ENCODE results near the gene PNPLA1. TPM values are rescaled to one million over a fixed set of nuclear protein-coding genes. Genes with fewer than 3 reads are reported as not detected.

The PNPLA1 gene
- total RNA-seq, 1 experiment from 2014 or later, result 0.10 TPM

DNA sequence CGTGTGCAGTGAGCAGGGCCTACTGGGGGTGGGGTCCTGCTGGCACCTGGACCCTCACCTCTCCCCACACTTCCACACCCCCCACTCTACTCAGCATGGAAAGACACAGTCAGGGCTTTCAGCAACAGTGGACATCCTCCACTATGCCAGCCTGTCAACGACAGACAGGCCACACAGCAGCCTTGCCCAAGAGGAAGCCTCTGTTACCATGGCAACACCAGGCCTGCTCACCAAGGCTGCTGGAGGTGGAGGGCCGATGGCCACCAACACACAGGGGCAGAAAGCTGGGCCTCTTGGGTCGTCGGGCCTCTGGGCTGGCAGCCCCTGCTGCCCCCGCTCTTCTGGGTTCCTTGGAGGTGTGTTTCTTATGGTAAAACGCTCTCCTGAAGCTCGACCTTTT, 53.2 kb downstream of the PNPLA1 start:
- Histone ChIP-seq H3K27me3 (ENCODE audit: insufficient read depth, low read length) (no peaks in the 10 kb centered on the region), H3K4me2 (ENCODE audit: low read length) (no peak overlapping the region), H3K4me1 (ENCODE audit: control insufficient read depth in 1 of 2, insufficient read depth in 2 of 2, low read length in 2 of 2) (peaks cover 13 to 15% of the 10 kb centered on the region in 2 experiments; a peak in 3 of 4 replicates), H2AFZ (ENCODE audit: low read depth, low read length, poor library complexity, severe bottlenecking) (no peak overlapping the region), H3K9me3 (ENCODE audit: control insufficient read depth in 1 of 2, insufficient read depth in 1 of 2, low read depth in 1 of 2, low read length in 2 of 2) (no peaks in the 10 kb centered on the region), H3K27ac (ENCODE audit: low read depth, low read length) (no peak overlapping the region), H3K9me2 (ENCODE audit: insufficient read depth) (no peaks in the 10 kb centered on the region), H3K4me3 (replicated peaks in 1 of 2; ENCODE audit: low read depth in 1 of 2, low read length in 2 of 2) (no peak overlapping the region), H3K79me2 (ENCODE audit: insufficient read depth, low read length) (no peaks in the 10 kb centered on the region), H3K9ac (ENCODE audit: low read length) (no peak overlapping the region), H4K20me1 (ENCODE audit: insufficient read depth) (no peaks in the 10 kb centered on the region), H3K36me3 (ENCODE audit: control insufficient read depth in 1 of 2, insufficient read depth in 2 of 2, low read length in 2 of 2) (no peaks in the 10 kb centered on the region)
- TF ChIP-seq TCF7L2 (IDR thresholded peaks at IDR 0.05; ENCODE audit: borderline replicate concordance, extremely low read depth, insufficient read depth, insufficient read length) (no peak), POLR2A (IDR thresholded peaks at IDR 0.05; ENCODE audit: borderline replicate concordance, extremely low read depth, insufficient read depth, insufficient read length) (no peak), CBX3 (IDR thresholded peaks at IDR 0.05; ENCODE audit: low read depth) (no peak), POLR2AphosphoS5 (IDR thresholded peaks at IDR 0.05; ENCODE audit: low read depth, low read length) (no peak), SRF (IDR thresholded peaks at IDR 0.05; ENCODE audit: low read depth) (no peak), FOSL1 (IDR thresholded peaks at IDR 0.05; ENCODE audit: low read depth) (no peak), RAD21 (IDR thresholded peaks at IDR 0.05; ENCODE audit: low read depth) (no peak), ZNF274 (IDR thresholded peaks at IDR 0.05; ENCODE audit: low read depth, low read length) (no peak), SIN3A (IDR thresholded peaks at IDR 0.05; ENCODE audit: low read depth) (no peak), ZFX (IDR thresholded peaks at IDR 0.05) (no peak), EZH2 (IDR thresholded peaks at IDR 0.05) (no peak), EGR1 (IDR thresholded peaks at IDR 0.05; ENCODE audit: low read depth) (no peak)
- TF ChIP-seq, protein P1, sequence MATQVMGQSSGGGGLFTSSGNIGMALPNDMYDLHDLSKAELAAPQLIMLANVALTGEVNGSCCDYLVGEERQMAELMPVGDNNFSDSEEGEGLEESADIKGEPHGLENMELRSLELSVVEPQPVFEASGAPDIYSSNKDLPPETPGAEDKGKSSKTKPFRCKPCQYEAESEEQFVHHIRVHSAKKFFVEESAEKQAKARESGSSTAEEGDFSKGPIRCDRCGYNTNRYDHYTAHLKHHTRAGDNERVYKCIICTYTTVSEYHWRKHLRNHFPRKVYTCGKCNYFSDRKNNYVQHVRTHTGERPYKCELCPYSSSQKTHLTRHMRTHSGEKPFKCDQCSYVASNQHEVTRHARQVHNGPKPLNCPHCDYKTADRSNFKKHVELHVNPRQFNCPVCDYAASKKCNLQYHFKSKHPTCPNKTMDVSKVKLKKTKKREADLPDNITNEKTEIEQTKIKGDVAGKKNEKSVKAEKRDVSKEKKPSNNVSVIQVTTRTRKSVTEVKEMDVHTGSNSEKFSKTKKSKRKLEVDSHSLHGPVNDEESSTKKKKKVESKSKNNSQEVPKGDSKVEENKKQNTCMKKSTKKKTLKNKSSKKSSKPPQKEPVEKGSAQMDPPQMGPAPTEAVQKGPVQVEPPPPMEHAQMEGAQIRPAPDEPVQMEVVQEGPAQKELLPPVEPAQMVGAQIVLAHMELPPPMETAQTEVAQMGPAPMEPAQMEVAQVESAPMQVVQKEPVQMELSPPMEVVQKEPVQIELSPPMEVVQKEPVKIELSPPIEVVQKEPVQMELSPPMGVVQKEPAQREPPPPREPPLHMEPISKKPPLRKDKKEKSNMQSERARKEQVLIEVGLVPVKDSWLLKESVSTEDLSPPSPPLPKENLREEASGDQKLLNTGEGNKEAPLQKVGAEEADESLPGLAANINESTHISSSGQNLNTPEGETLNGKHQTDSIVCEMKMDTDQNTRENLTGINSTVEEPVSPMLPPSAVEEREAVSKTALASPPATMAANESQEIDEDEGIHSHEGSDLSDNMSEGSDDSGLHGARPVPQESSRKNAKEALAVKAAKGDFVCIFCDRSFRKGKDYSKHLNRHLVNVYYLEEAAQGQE (IDR thresholded peaks at IDR 0.05; ENCODE audit: low read depth), result no peak
- TF ChIP-seq, protein P2, sequence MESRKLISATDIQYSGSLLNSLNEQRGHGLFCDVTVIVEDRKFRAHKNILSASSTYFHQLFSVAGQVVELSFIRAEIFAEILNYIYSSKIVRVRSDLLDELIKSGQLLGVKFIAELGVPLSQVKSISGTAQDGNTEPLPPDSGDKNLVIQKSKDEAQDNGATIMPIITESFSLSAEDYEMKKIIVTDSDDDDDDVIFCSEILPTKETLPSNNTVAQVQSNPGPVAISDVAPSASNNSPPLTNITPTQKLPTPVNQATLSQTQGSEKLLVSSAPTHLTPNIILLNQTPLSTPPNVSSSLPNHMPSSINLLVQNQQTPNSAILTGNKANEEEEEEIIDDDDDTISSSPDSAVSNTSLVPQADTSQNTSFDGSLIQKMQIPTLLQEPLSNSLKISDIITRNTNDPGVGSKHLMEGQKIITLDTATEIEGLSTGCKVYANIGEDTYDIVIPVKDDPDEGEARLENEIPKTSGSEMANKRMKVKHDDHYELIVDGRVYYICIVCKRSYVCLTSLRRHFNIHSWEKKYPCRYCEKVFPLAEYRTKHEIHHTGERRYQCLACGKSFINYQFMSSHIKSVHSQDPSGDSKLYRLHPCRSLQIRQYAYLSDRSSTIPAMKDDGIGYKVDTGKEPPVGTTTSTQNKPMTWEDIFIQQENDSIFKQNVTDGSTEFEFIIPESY (IDR thresholded peaks at IDR 0.05; ENCODE audit: extremely low read depth, insufficient replicate concordance, low read length), result no peak
- BruUV-seq (replicated peaks), result no TSS peak
- ATAC-seq (no peak), DNase-seq (ENCODE audit: low read depth, low spot score) (no peak)
- intact Hi-C loops (cut with micrococcal nuclease), result no loop called here
- ChIA-PET CTCF (no interaction called here), RAD21 (ENCODE audit: low non-redundant PET in 1 of 2, low total read pairs in 2 of 2, uncharacterized antibody in 2 of 2, unreplicated experiment in 2 of 2) (no interaction called here), POLR2A (no interaction called here)

Data from HCT116 (cell line).